ENCODE data around the gene NANOG. TPM values are rescaled to one million over a fixed set of nuclear protein-coding genes. Genes with fewer than 3 reads are reported as not detected.
"Not testable (repeated sequence)": the region's sequence is repeated elsewhere in the genome, so short reads cannot be mapped to it uniquely, and the experiment has no call there.

Gene NANOG
- total RNA-seq, 1 donor from 2014 or later = not detected

GRCh38 chr12:7834701-7835100, 45.5 kb downstream of the NANOG start:
- no peaks in the 10 kb centered on the region for H3K9me3 Mint-ChIP-seq
- intact Hi-C loops (cut with micrococcal nuclease) = no loop called here
- H3K4me3 Mint-ChIP-seq = no peak overlapping the region
- no peaks in the 10 kb centered on the region for H3K36me3 Mint-ChIP-seq (ENCODE audit: low read depth)
- no peak for DNase-seq
- no peak for TF ChIP-seq CTCF (IDR thresholded peaks at IDR 0.05)
- no peak for ATAC-seq (ENCODE audit: low read depth)
- H3K27me3 Mint-ChIP-seq = peaks cover under 1% of the 10 kb centered on the region
- no peak overlapping the region for H3K27ac Mint-ChIP-seq
- CTCF ChIA-PET = no interaction called here
- H3K4me1 Mint-ChIP-seq = peaks cover 2% of the 10 kb centered on the region
- POLR2A ChIA-PET = no interaction called here

DNA sequence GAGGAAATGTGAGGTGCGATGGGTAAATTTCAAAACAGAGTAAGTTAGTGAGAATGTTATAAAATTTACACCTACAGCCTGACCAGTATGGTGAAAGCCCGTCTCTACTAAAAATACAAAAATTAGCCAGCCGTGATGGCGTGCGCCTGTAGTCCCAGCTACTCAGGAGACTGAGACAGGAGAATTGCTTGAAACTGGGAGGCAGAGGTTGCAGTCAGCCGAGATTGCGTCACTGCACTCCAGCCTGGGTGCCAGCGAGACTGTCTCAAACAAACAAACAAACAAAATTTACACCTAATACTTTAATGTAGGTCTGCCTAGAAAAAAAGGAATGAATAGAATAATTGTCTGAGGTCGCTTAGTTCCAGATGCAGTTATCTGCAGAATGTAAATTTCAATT, 45.9 kb downstream of the NANOG start:
- peaks cover 2% of the 10 kb centered on the region for H3K4me1 Mint-ChIP-seq
- no peaks in the 10 kb centered on the region for H3K36me3 Mint-ChIP-seq (ENCODE audit: low read depth)
- H3K27ac Mint-ChIP-seq = no peak overlapping the region
- DNase-seq = no peak
- ChIA-PET CTCF (no interaction called here), POLR2A (no interaction called here)
- H3K27me3 Mint-ChIP-seq = no peaks in the 10 kb centered on the region
- intact Hi-C loops (cut with micrococcal nuclease) = no loop called here
- ATAC-seq (ENCODE audit: low read depth) = no peak
- no peak for TF ChIP-seq CTCF (IDR thresholded peaks at IDR 0.05)
- H3K9me3 Mint-ChIP-seq = no peaks in the 10 kb centered on the region
- no peak overlapping the region for H3K4me3 Mint-ChIP-seq

DNA sequence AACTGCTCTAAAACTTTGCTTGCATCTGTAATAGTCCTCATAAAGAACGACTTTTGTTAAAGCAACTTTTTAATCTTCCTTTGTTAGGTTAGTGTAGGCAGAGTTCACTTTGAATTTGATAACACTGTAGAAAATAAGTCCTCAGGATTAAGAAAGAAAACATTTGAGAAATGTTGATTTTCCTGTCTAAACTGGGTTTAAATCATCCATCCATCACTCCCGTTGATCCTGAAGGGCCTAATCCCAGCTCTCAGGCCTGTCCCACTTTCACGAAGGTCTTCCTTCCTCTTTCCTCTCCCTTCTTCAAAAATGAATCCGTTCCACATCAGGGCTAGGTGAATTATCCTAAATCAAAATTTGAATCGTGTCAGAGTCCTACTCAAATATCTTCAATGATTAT, 46.6 kb downstream of the NANOG start:
- ATAC-seq (ENCODE audit: low read depth) = no peak
- no peaks in the 10 kb centered on the region for H3K9me3 Mint-ChIP-seq
- no peaks in the 10 kb centered on the region for H3K27me3 Mint-ChIP-seq
- no peak for DNase-seq
- intact Hi-C loops (cut with micrococcal nuclease) = no loop called here
- no peak overlapping the region for H3K4me3 Mint-ChIP-seq
- POLR2A ChIA-PET = no interaction called here
- peaks cover 2% of the 10 kb centered on the region for H3K4me1 Mint-ChIP-seq
- H3K27ac Mint-ChIP-seq = no peak overlapping the region
- no peak for TF ChIP-seq CTCF (IDR thresholded peaks at IDR 0.05)
- CTCF ChIA-PET = no interaction called here
- H3K36me3 Mint-ChIP-seq (ENCODE audit: low read depth) = no peaks in the 10 kb centered on the region

DNA sequence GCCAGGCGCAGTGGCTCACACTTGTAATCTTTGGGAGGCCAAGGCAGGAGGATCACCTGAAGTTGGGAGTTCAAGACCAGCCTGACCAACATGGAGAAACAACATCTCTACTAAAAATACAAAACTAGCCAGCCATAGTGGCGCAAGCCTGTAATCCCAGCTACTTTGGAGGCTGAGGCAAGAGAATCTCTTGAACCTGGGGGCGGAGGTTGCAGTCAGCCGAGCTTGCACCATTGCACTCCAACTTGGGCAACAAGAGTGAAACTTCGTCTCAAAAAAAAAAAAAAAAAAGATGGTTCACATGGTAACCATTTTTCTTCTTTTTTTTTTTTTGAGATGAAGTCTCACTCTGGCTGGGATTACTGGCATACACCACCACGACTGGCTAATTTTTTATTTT, 48.2 kb downstream of the NANOG start:
- intact Hi-C loops (cut with micrococcal nuclease) = no loop called here
- ATAC-seq (ENCODE audit: low read depth) (no peak), DNase-seq (no peak)
- no peak for TF ChIP-seq CTCF (IDR thresholded peaks at IDR 0.05)
- H3K27ac Mint-ChIP-seq = no peak overlapping the region
- POLR2A ChIA-PET = no interaction called here
- CTCF ChIA-PET = no interaction called here
- no peaks in the 10 kb centered on the region for H3K4me1 Mint-ChIP-seq
- H3K27me3 Mint-ChIP-seq = no peaks in the 10 kb centered on the region
- no peaks in the 10 kb centered on the region for H3K9me3 Mint-ChIP-seq
- H3K36me3 Mint-ChIP-seq (ENCODE audit: low read depth) = no peaks in the 10 kb centered on the region
- H3K4me3 Mint-ChIP-seq = no peak overlapping the region

DNA sequence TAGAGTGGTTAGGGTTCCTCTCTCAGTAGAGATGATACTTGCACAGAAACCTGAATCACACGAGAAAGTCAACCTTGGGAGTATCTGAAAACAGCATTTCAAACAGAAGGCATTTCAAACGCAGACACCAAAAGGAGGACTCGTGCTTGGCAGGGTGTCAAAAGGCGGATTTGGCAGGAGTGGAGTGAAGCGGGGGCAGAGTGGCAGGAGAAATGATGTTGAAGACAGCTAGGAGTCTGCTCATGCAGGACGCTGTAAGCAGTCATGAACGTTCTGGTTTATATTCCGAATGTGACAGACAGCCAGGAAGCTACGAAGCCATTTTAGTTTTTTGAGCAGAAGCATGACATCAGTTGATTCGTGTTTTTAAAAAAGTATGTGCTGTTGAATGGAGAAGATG, 50.0 kb downstream of the NANOG start:
- H3K9me3 Mint-ChIP-seq; ATAC-seq (ENCODE audit: low read depth); intact Hi-C loops (cut with micrococcal nuclease); H3K27me3 Mint-ChIP-seq; DNase-seq; CTCF ChIA-PET; H3K4me3 Mint-ChIP-seq; H3K4me1 Mint-ChIP-seq; H3K27ac Mint-ChIP-seq; H3K36me3 Mint-ChIP-seq (ENCODE audit: low read depth); POLR2A ChIA-PET: not testable (repeated sequence)

DNA sequence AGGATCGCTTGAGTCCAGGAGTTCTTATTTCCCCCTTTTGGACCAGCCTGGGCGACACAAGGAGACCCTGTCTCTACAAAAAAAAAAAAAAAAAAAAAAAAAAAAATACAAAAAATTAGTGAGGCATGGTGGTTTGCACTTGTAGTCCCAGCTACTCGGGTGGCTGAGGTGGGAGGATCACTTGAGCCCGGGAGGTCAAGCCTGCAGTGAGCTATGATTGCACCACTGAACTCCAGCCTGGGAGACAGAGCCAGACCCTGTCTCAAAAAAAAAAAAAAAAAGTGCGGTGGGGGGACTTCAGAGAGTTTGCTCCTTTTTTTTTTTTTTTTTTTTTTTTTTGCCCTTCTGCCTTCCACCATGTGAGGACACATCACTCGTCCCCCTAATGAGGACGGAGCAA, 50.6 kb downstream of the NANOG start:
- DNase-seq; H3K36me3 Mint-ChIP-seq (ENCODE audit: low read depth); POLR2A ChIA-PET; H3K9me3 Mint-ChIP-seq; intact Hi-C loops (cut with micrococcal nuclease); H3K4me3 Mint-ChIP-seq; ATAC-seq (ENCODE audit: low read depth); H3K27me3 Mint-ChIP-seq; H3K27ac Mint-ChIP-seq; CTCF ChIA-PET; H3K4me1 Mint-ChIP-seq: not testable (repeated sequence)

- H3K27me3 Mint-ChIP-seq; intact Hi-C loops (cut with micrococcal nuclease); H3K36me3 Mint-ChIP-seq (ENCODE audit: low read depth); DNase-seq; H3K4me3 Mint-ChIP-seq; POLR2A ChIA-PET; CTCF ChIA-PET; ATAC-seq (ENCODE audit: low read depth); H3K9me3 Mint-ChIP-seq: not testable (repeated sequence)
- Mint-ChIP-seq H3K27ac (peak overlapping the region; percentile 26), H3K4me1 (peaks cover 10% of the 10 kb centered on the region)
Observed at GRCh38 chr12:7842444-7842843, 53.2 kb downstream of the NANOG start.

DNA sequence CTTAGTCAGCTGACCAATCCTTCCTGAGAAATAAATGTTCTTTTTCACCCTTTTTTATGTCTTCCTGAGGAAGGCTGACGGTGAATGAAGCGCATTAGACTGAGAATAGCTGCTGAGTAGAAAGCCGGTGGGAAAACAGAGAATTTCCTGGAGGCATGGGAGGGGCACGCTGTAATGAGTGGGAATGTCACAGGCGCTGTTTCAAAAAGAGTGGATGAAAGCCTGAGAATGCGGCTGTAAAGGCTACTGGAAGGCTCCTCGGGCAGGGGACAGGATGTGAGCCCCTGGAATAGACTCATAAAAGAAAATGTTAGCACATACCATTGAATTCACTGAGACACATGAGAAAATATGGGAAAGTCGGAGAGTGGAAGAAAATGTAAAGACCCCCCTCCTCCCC, 53.9 kb downstream of the NANOG start:
- H3K27ac Mint-ChIP-seq; DNase-seq; CTCF ChIA-PET; H3K27me3 Mint-ChIP-seq; H3K4me3 Mint-ChIP-seq; intact Hi-C loops (cut with micrococcal nuclease); H3K9me3 Mint-ChIP-seq; POLR2A ChIA-PET; H3K36me3 Mint-ChIP-seq (ENCODE audit: low read depth): not testable (repeated sequence)
- H3K4me1 Mint-ChIP-seq = peaks cover 14% of the 10 kb centered on the region
- peak; percentile 16 for ATAC-seq (ENCODE audit: low read depth)

GRCh38 chr12:7843583-7843982, 54.4 kb downstream of the NANOG start:
- intact Hi-C loops (cut with micrococcal nuclease) = not testable (repeated sequence)

More at GRCh38 chr12:7843583-7843982, 54.4 kb downstream of the NANOG start:
- Mint-ChIP-seq H3K4me3 (peak overlapping the region; percentile 66), H3K27ac (peak overlapping the region; percentile 72), H3K4me1 (peaks cover 14% of the 10 kb centered on the region)
- peak; percentile 66 for ATAC-seq (ENCODE audit: low read depth)
- POLR2A ChIA-PET; H3K27me3 Mint-ChIP-seq; H3K36me3 Mint-ChIP-seq (ENCODE audit: low read depth); H3K9me3 Mint-ChIP-seq; CTCF ChIA-PET; DNase-seq: not testable (repeated sequence)

Measured in activated B cell treated with CpG ODN at 0.5 μM for 24 hours (primary cell).